GM08714 (cell line): ENCODE results near the gene ALOX5.

Experiments
- H3K4me3 ChIP-seq: fragments of 200-500 bp; sonication (Bioruptor generic); 2 replicates; pipeline ENCODE4 v1.5.1; 2014; ENCODE audit warnings: mild to moderate bottlenecking, low read length, inconsistent platforms
- ZNF274 ChIP-seq: IDR thresholded peaks from 2 replicates; pipeline ENCODE4 v1.6.1; 2012; ENCODE audit warnings: mild to moderate bottlenecking, low read depth, low read length

The ALOX5 gene

DNA sequence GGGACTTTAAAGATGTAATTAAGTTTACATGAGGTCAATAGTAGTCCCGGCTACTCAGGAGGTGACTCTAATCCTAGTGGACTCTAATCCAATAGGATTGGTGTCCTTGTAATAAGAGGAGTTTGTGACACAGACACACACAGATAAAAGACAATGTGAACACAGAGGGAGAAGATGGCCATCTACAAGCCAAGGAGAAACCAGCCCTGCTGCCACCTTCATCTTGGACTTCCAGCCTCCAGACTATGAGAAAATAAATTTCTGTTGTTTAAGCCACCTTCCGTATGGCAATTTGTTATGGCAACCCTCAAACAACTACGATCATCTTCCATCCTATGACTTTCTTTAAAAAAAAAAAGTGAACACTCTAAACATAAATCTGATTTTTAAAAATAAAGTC, 116.3 kb downstream of the ALOX5 start:
- TF ChIP-seq ZNF274: no peak
- no peak overlapping the region for H3K4me3 ChIP-seq

DNA sequence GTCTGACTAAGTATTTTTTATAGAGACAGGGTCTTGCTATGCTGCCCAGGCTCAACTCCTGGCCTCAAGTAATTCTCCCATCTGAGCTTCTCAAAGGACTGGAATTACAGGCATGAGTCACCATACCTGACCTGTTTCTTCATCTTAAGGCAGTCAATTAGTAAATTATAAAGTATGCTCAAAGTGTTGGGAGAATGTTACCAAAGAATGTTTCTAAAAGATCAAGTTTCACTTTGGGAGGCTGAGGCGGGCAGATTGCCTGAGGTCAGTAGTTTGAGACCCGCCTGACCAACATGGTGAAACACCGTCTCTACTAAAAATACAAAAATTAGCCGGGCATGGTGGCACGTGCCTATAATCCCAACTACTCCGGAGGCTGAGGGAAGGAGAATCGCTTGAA, 117.0 kb downstream of the ALOX5 start:
- TF ChIP-seq ZNF274: no peak
- no peak overlapping the region for H3K4me3 ChIP-seq
